Measurements from ENCODE around the gene UGT8.

DNA sequence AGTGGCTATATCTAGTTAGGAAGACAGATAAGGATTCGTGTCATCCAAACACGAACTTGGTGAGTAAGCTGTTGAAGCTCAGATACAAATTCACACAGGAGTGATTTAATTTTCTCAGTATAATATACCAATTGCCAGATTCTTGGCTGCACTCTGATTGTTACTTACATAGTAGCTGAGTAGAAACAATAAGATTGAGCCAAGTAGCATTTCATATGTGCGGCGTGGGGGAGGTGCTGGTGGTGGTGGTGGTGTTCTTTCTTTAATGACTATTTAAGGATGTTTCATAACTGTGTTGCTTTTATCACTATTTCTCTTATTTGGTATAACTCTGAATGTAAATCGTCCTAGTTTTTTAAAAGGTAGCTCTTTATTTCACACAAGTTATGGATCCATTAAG is 102.9 kb downstream of the UGT8 start:
- TF ChIP-seq, protein P1, sequence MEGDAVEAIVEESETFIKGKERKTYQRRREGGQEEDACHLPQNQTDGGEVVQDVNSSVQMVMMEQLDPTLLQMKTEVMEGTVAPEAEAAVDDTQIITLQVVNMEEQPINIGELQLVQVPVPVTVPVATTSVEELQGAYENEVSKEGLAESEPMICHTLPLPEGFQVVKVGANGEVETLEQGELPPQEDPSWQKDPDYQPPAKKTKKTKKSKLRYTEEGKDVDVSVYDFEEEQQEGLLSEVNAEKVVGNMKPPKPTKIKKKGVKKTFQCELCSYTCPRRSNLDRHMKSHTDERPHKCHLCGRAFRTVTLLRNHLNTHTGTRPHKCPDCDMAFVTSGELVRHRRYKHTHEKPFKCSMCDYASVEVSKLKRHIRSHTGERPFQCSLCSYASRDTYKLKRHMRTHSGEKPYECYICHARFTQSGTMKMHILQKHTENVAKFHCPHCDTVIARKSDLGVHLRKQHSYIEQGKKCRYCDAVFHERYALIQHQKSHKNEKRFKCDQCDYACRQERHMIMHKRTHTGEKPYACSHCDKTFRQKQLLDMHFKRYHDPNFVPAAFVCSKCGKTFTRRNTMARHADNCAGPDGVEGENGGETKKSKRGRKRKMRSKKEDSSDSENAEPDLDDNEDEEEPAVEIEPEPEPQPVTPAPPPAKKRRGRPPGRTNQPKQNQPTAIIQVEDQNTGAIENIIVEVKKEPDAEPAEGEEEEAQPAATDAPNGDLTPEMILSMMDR (conservative IDR thresholded peaks at IDR 0.05; ENCODE audit: low read length): no peak
- no peak for TF ChIP-seq EZH2phosphoT487 (IDR thresholded peaks at IDR 0.05; ENCODE audit: borderline replicate concordance, low read depth, low read length)
